Heart right ventricle (tissue), 16 donors: ENCODE measurements around the gene ITGAE. TPM values are rescaled to one million over a fixed set of nuclear protein-coding genes. Genes with fewer than 3 reads are reported as not detected.

Source experiments
- ATAC-seq, 8 donors: fragments of 200-7000 bp; cut with Tn5 transposase; one replicate each; pipeline ENCODE4 v1.9.1; 2020; ENCODE audit warnings: mild to moderate bottlenecking in 8 of 8, moderate library complexity in 8 of 8, moderate number of reproducible peaks in 1 of 8
- DNase-seq, 2 donors: peaks; one replicate each; pipeline ENCODE4 v3.0.0-alpha.2; 2020
- H3K27ac ChIP-seq, 10 donors: fragments of 200-600 bp; sonication (generic) in 2 of 10; one replicate each; pipeline versions ENCODE4 v1.5.0 to v1.8.0; 2020 to 2022; ENCODE audit warnings: mild to moderate bottlenecking in 3 of 10
- H3K27me3 ChIP-seq, 7 donors: fragments of 200-600 bp; one replicate each; pipeline ENCODE4 v1.8.0; 2021 to 2022; ENCODE audit warnings: mild to moderate bottlenecking in 2 of 7
- H3K36me3 ChIP-seq, 9 donors: fragments of 200-600 bp; sonication (generic) in 1 of 9; one replicate each; pipeline versions ENCODE4 v1.5.0 to v1.8.0; 2020 to 2022; ENCODE audit warnings: mild to moderate bottlenecking in 2 of 9
- H3K4me1 ChIP-seq, 9 donors: fragments of 200-600 bp; sonication (generic) in 1 of 9; one replicate each; pipeline versions ENCODE4 v1.5.0 to v1.8.0; 2020 to 2022; ENCODE audit warnings: mild to moderate bottlenecking in 4 of 9
- H3K4me3 ChIP-seq, 10 donors: fragments of 200-600 bp; sonication (generic) in 2 of 10; one replicate each; pipeline versions ENCODE4 v1.5.0 to v1.8.0; 2020 to 2022; ENCODE audit warnings: mild to moderate bottlenecking in 7 of 10, moderate library complexity in 2 of 10
- H3K9me3 ChIP-seq, 11 donors: fragments of 200-600 bp in 10 of 11; sonication (generic) in 2 of 11; one replicate each; pipeline versions ENCODE4 v1.5.0 to v1.8.0; 2013 to 2022; ENCODE audit warnings: mild to moderate bottlenecking in 2 of 11, control low read depth in 1 of 11, moderate library complexity in 1 of 11
- WGBS, 2 donors: extraction: QIAGEN DNeasy Blood & Tissue Kit; methylation state at CpG; one replicate each; pipeline ENCODE4 v1.1.7; 2013; ENCODE audit warnings: inconsistent platforms in 1 of 2; 5-methylcytosine and 5-hydroxymethylcytosine counted together
- intact Hi-C, 10 donors: fragments of 100-400 bp; cut with DNase I; formaldehyde crosslinking; loops; one replicate each; pipeline versions ENCODE4 v1.11.1 to v1.14.2; 2022
- polyA plus RNA-seq, 2 donors: library from polyadenylated mRNA; stranded (reverse); fragments of 200-250 nt; gene quantifications; one replicate each; pipeline ENCODE4 v1.2.3, GENCODE V29; 2013
- total RNA-seq, 10 donors: library from RNA; stranded (reverse); fragmentation: NEBNext Ultra II Directional in 3 of 10; extraction: Animal tissue kit (Norgen Biotek cat#: 25700) in 3 of 10; gene quantifications; one replicate each; pipeline versions ENCODE4 v1.2.1 to v1.2.4, GENCODE V29; 2021 to 2023
- TF ChIP-seq, protein P1 (sequence below), 9 donors: fragments of 200-600 bp; sonication (generic) in 2 of 9; IDR thresholded peaks; one replicate each; pipeline versions ENCODE4 v1.5.0 to v1.8.0; 2021 to 2022; ENCODE audit warnings: antibody characterized with exemption in 9 of 9, mild to moderate bottlenecking in 5 of 9, moderate library complexity in 1 of 9
- donor health status: Arrhythmogenic right ventricular cardiomyopathy.
- donor health status: ischemic (EF 13 %, LVEDD 7.1; RV severe dilation, severe dysfunction).
- donor health status: healthy with polysubstance abuse.
- donor health status: DM: no; HTN: yes; CAD: no.
- donor health status: DM: no; HTN: no; CAD: no.
- donor health status: ischemic (EF 25% LVEDD 6.9; RV normal size, moderate dysfunction).
- donor health status: ischemic (EF 25% LVEDD 5.7; RV mildly dilated, moderate dysfunction).
- donor health status: healthy.
- donor health status: DM: yes; HTN: yes; CAD: no.
- donor health status: Ischemic cardiomyopathy.
- donor health status: ischemic (EF 35%, LVEDD 5.7; RV mildly dilated, moderate dysfunction).
- donor health status: nonischemic (EF 11% LVEDD 7.7; RV severe dilation, severe dysfunction).
- donor health status: DM: yes; HTN: yes; CAD: no.
- donor health status: PGD.
- donor health status: ischemic (EF 29% LVEDD 5.4; RV normal size, mild dysfunction).
- donor health status: nonischemic (EF 23%, LVEDD 6.1; RV moderate dilation, normal function).

The ITGAE gene
- total and polyA plus RNA-seq, 12 donors: 14.0 to 35.4 (median 16.8) TPM

DNA sequence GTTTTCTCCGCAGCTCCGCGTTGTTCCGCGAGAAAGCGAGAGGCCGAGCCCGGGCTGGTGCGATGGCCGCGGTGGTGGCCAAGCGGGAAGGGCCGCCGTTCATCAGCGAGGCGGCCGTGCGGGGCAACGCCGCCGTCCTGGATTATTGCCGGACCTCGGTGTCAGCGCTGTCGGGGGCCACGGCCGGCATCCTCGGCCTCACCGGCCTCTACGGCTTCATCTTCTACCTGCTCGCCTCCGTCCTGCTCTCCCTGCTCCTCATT, 132.0 kb downstream of the ITGAE start:
- ATAC-seq (no peak), DNase-seq (no peak)
- H3K9me3 ChIP-seq: no peaks in the 10 kb centered on the region
- intact Hi-C loops: loop anchor here in 1 of 10 donors (10.0 kb wide), 1 partner anchor 134 kb away; no protein-coding TSS in a partner anchor
- TF ChIP-seq, protein P1, sequence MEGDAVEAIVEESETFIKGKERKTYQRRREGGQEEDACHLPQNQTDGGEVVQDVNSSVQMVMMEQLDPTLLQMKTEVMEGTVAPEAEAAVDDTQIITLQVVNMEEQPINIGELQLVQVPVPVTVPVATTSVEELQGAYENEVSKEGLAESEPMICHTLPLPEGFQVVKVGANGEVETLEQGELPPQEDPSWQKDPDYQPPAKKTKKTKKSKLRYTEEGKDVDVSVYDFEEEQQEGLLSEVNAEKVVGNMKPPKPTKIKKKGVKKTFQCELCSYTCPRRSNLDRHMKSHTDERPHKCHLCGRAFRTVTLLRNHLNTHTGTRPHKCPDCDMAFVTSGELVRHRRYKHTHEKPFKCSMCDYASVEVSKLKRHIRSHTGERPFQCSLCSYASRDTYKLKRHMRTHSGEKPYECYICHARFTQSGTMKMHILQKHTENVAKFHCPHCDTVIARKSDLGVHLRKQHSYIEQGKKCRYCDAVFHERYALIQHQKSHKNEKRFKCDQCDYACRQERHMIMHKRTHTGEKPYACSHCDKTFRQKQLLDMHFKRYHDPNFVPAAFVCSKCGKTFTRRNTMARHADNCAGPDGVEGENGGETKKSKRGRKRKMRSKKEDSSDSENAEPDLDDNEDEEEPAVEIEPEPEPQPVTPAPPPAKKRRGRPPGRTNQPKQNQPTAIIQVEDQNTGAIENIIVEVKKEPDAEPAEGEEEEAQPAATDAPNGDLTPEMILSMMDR (IDR thresholded peaks at IDR 0.05): no peak
- peaks cover 0 to 34% (median 10%) of the 10 kb centered on the region in 9 donors for H3K36me3 ChIP-seq
- 0 to 1% methylated on average over 32 of the region's 32 CpGs for WGBS, 2 donors
- H3K4me1 ChIP-seq: peaks cover 14 to 53% (median 42%) of the 10 kb centered on the region in 9 donors
- peak overlapping the region; percentile 68 to 99 (median 86) for H3K4me3 ChIP-seq
- peak overlapping the region; percentile 73 to 100 (median 98) for H3K27ac ChIP-seq
- H3K27me3 ChIP-seq: no peaks in the 10 kb centered on the region

GRCh38 chr17:3668279-3669084, 132.5 kb downstream of the ITGAE start, which contains the start of the genes EMC6 and TAX1BP3:
TSS of gene EMC6 (plus strand) at chr17:3668812. CDS start at chr17:3669147, 335 bp downstream.
TSS of gene TAX1BP3 (minus strand) at chr17:3668578. CDS start at chr17:3668526, 52 bp downstream.
- intact Hi-C loops: loop anchor here in 2 of 10 donors (1.0 to 10.0 kb wide), 2 partner anchors 32 to 134 kb away; partner anchors contain the start of genes CTNS (in 1 of the 2) and SHPK (in 1 of the 2)
- peak within 1 kb of the TSS; percentile 95 to 100 (median 98) for H3K27ac ChIP-seq
- DNase-seq (peak; percentile 98 to 99), ATAC-seq (peak; percentile 88 to 94 (median 93))
- H3K4me3 ChIP-seq: peak within 1 kb of the TSS; percentile 75 to 99 (median 89)
- no peaks in the 10 kb centered on the region for H3K9me3 ChIP-seq
- H3K36me3 ChIP-seq: peaks cover 0 to 40% (median 16%) of the 10 kb centered on the region in 9 donors
- WGBS, 2 donors: 0% methylated on average over 88 to 89 of the region's 89 CpGs
- TF ChIP-seq, protein P1 (IDR thresholded peaks at IDR 0.05): no peak
- H3K4me1 ChIP-seq: peaks cover 14 to 59% (median 42%) of the 10 kb centered on the region in 9 donors
- H3K27me3 ChIP-seq: no peaks in the 10 kb centered on the region

GRCh38 chr17:3667366-3668278, 133.4 kb downstream of the ITGAE start:
- H3K27ac ChIP-seq: peak overlapping the region; percentile 95 to 100 (median 98)
- intact Hi-C loops: loop anchor here in 3 of 10 donors (1.0 to 10.0 kb wide), 3 partner anchors 31 to 133 kb away; partner anchors contain the start of genes CTNS (in 2 of the 3) and SHPK (in 2 of the 3)
- 0 to 2% methylated on average over 32 to 39 of the region's 39 CpGs for WGBS, 2 donors
- peaks cover 0 to 48% (median 24%) of the 10 kb centered on the region in 9 donors for H3K36me3 ChIP-seq
- peak overlapping the region; percentile 75 to 99 (median 89) for H3K4me3 ChIP-seq
- TF ChIP-seq, protein P1 (IDR thresholded peaks at IDR 0.05): peak in 3 of 9 donors; percentile 17 to 34 (median 29)
- no peaks in the 10 kb centered on the region for H3K27me3 ChIP-seq
- H3K9me3 ChIP-seq: no peaks in the 10 kb centered on the region
- peak; percentile 81 to 89 (median 87) for ATAC-seq
- DNase-seq: peak; percentile 91
- H3K4me1 ChIP-seq: peaks cover 14 to 59% (median 42%) of the 10 kb centered on the region in 9 donors
